LNCAP (cell line): Measurements from ENCODE around the gene TENT5C.

Experiments
- TF ChIP-seq, protein P1 (sequence below): fragments of 450-650 bp; IDR thresholded peaks from 2 replicates; pipeline ENCODE4 v1.5.1; 2017; ENCODE audit warnings: mild to moderate bottlenecking

TENT5C gene

DNA sequence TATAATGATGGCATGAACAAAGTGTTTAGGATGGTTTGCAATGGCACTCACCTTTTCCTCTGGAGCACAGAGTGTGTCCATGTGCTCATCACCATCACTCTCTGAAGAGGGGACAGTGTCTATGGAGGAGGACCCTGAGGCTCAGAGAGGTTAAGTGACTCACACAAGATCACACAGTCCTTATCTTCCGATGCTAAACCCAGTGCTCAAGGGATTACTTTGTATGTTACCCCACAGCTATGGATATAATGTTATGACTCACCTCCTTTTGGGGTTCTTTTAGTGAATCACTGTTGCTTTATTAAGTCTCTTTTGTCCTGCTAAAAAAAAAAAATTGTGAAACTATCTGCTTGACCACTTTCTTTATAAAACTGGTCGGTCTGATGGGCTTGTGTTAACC is 67.6 kb downstream of the TENT5C start:
- TF ChIP-seq, protein P1, sequence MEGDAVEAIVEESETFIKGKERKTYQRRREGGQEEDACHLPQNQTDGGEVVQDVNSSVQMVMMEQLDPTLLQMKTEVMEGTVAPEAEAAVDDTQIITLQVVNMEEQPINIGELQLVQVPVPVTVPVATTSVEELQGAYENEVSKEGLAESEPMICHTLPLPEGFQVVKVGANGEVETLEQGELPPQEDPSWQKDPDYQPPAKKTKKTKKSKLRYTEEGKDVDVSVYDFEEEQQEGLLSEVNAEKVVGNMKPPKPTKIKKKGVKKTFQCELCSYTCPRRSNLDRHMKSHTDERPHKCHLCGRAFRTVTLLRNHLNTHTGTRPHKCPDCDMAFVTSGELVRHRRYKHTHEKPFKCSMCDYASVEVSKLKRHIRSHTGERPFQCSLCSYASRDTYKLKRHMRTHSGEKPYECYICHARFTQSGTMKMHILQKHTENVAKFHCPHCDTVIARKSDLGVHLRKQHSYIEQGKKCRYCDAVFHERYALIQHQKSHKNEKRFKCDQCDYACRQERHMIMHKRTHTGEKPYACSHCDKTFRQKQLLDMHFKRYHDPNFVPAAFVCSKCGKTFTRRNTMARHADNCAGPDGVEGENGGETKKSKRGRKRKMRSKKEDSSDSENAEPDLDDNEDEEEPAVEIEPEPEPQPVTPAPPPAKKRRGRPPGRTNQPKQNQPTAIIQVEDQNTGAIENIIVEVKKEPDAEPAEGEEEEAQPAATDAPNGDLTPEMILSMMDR, result no peak

DNA sequence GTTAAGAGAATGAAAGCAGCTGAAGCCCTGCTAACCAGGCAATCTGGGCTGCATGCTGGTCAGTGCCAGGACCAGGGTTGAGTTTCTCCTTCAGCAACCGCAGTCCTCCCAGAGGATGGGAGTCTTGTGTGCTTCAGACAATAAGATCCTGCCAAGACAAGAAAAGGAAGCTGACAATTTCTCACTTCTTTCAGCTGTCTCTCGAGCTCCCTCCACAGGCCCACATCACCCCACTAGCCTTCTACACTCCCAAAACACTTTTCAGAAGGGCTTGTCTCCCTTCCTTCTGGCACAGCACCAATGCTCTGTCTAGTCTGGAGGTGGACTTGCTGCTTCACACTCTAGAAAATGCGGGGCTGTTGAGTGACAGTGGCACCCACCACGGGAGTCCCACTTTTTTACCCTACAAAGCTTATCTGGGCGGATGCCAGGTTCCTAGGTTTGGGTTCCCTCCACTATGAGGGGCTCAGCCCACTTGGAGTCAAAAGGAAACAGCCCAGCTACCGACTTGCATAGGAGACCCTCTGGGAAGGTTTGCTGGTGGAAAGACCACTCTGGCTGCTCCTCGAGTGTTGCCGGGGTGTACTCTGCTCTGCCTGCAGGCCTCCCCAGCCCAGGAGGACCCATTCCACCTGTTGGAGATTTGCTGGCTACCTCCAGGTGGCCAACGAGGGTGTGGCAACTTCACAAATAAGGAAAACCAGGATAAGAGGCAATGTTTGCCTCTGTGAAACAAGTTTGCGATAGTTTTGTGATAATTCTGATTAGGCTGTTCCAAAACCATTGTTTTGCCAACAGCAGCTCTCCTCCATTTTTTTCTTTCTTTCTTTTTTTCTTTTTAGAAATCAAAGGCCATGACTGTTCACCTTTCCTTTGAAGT is 68.9 kb downstream of the TENT5C start:
- TF ChIP-seq, protein P1, result no peak

DNA sequence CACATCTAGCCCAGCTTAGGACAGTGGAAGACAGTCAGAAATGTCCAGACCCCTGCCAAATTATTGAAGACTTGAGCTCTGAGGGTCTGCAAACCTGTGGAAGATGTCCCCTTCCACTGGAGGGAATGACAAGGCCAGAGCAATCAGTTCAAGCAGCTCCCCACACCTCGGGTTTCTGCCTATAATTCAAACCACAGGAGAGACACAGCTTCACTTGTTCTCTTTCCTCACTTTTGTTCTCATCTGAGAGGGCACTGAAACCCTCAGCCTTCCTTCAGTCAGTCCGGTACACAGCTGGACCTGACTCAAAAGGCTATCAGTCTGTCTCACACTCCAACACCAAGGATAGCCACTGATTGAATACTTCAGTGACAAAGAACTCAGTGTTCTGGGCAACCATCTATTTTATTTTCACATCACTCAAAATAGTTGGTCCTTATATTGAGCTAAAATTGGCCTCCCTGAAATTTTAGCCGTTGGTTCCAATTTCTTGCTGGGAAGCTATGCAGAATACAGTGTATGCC is 70.1 kb downstream of the TENT5C start:
- TF ChIP-seq, protein P1, result no peak

DNA sequence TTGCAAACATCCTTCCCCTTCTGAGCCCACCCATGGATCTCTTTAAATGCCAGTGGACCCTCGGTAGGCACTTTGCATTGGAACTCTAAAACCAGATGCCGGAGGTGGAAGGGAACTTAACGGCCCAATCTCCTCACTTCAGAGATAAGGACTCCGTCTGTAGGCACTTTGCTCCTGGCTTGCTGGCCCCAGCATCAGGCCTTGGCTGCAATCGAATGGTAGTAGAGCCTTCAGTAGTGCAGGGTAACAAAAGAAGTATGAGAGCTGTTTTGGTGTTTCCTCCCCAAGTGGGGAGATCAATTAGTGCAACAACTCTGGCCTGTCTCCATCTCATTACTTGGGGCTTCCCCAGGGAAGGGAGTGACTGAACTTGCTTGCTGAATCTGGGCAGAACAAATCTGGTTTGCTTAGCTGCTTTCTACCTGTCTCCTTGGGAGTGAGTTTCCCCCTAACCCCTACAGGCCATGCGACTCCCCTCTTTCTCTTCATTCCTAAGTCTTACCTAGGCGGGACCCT is 70.8 kb downstream of the TENT5C start:
- TF ChIP-seq, protein P1, result no peak
